NCI-H2029 (cell line): ENCODE data around the gene EPHB1.
"Not testable (repeated sequence)": the region's sequence is repeated elsewhere in the genome, so short reads cannot be mapped to it uniquely, and the experiment has no call there.

Experiments
- DNase-seq: peaks from one replicate; lab custom pipeline; 2025; lab: John Stamatoyannopoulos, UW

The EPHB1 gene

DNA sequence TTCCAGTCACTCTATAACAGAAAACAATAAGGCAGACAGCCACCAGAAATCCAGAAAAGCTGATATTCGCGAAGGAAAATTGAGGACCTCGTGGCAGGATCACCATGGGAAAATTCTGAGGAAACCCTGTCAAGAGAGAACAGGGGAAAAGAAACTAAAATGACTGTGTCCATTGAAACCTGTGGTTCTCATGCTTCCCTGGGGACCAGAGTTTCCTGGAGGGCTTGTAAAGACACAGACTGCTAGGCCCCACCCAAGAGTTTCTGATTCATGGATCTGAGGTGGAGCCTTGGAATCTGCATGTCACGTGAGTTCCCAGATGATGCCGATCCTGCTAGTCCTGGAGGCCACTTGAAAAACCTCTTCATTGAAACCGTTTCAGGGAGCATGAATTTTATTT is 420.5 kb downstream of the EPHB1 start:
- DNase-seq = no peak

DNA sequence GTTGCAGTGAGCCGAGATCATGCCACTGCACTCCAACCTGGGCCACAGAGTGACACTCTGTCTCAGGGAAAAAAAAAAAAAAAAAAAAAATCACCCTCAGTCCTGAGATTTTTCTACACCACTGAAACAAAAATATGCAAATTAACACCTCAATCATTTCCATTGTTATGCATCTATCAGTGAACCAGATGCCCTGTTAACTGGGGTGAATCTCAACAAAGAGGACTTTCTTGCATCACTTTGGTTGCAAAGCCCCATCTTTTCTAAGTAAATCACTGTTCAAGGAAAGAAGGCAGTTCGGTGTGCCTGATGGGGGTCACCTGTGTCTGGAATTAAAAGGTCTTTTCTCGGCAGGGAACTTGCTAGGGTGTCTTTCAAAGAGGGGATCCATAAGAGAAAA is 421.6 kb downstream of the EPHB1 start:
- DNase-seq = no peak

DNA sequence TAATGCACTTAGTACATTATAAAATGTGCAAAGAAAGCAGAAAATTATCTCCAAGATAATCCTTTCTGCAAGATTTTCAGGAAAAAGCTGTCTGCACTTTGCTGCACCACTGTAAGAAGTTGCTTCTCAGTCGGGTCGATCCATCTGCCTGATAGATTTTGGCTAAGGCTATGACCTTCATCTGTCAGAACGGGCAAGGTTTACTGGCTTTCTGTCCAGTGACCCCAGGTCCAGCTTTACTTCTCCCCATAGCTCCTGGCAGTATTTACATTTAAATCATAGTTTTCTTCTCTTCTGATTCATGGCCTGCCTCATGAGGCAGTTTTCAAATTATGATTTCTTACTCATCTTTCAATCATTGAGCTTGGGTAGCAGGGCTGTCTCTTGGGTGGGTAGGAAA is 422.7 kb downstream of the EPHB1 start:
- no peak for DNase-seq

DNA sequence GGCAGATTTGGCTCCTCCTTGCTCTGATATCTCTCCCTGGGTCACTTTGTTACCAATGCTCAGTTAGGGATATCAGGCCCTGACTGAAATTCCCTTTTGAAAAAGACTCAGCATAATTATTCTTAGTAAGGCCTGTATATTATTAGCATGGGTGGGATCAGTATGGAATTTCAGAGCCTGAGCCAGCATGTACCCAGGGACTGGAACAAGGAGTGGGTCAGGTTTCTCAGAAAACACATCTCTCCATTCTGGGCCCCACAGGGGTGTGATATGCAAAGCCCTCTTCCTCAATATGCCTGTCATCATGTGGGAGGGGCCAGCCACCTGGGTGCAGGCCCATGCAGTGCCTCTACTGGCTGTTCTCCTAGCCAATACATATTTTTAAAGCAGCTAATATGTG is 423.2 kb downstream of the EPHB1 start:
- DNase-seq = no peak

DNA sequence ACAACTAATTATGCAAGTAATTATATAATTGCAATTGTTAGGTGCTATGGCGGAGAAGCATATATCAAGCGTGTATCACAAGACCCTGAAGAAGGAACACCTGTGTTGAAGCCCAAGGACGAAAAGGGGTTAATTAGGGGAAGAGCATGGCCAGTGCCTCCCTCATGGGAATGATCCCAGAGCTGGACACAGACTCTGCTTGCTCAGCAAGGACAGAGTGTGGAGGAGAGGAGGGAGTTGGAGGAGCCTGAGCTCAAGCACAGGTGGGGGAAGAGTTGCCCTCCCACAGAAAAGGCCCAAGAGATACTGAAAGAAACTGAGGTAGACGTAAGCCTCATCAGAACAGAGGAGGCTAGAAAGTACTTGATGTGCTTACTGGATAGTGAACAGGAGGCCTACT is 423.7 kb downstream of the EPHB1 start:
- no peak for DNase-seq

DNA sequence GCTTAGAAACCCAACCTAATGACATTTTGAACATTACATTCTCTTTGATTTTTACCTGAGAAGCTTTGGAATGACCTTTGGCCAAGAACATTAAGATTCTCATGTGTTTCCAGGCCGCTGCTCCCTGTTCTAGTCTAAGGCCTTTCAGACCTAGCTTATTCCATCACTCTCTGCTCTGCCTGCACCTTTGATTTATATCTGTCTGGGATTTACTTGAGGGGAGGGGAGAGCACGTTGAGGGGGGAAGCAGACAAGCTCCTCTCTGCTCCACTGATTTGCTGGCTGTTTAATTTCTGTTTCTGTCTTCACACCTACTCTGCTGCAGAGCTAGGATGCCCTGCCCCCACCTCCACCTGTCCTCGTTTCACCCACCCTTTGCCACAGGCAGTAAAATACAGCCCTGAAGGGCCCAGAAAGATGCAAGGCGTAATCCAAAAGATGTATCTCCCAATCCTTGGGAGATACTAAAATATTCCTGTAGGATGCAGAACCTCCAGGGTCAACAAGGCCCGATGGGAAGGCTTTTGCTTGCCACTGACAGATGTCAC is 429.8 kb downstream of the EPHB1 start:
- no peak for DNase-seq

DNA sequence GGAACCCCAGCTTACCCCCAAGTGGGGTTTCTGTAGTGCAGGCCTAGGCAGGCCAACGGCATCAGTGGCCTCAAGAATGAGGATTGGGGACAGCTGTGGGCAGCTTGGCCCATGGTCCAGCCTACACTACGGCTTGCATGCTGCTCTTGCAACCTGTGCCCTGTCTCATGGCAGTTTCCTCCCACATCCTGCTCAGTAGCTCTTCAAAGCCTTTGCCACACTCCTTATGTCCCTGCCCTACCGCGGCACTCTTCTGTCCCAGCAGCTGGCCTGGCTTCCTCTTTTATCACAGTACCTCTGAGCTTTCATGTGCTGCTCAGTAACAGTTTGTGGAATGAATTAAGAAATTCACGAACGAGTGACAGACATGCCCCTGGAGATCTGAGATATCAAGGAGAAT is 431.0 kb downstream of the EPHB1 start:
- no peak for DNase-seq

DNA sequence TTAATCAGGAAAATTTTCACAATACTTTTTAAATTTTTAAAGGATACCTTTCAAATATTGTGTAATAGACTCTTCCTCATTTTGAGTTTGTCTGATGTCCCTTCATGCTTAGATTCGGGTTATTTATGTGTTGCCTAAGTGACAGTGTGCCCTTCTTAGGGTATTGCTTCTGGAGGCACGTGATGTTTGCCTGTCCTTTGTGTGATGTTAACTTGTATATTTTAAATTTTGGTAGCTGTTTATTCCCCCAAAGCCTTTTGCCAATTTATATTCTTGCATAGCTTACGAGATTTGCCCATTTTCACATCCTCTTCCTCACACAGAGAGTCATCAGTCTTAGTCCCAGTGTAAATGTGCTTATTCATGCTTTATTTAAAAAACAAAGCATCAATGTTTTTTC is 433.1 kb downstream of the EPHB1 start:
- DNase-seq = no peak

DNA sequence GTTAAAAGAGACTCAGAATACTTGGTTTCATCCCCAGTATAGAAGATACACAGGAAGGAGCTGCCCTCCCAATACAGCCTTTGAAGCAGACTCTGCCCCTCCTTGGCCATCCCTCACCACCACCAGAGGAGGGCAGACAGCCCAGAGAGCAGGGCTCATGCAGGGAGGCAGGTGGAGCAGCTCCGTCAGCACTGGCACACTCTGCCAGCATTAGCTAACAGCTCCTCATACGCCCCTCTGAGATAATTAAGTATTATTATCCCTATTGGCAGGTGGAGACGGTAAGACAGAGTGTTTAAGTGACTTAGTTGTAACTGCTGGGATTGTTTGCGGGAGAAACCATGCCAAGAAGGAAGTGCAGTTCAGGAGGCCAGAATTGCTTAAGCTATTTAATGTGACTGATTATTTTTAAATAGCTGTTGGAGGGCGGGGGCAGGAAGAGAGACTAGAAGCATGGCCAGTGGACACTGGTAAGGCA is 434.0 kb downstream of the EPHB1 start:
- DNase-seq = peak; percentile 92

DNA sequence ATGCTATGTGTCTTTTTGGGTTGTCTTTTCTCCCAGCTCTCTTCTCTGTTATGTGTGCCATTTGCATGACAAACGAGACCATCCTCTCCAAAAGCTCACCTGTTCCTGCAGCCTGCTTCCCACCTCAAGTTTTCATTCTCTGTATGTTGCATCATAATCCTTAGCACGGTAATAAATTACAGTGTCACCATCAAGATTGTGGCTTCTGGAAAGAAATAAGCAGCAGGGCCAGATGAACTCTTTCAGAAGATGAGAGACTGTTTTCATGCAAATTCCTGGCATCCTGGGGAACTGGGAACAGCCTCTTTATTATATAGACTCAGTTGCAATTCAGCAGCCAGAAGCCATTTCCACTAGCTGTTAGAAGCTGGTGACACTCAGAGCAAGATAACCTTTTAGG is 436.7 kb downstream of the EPHB1 start:
- DNase-seq = no peak

DNA sequence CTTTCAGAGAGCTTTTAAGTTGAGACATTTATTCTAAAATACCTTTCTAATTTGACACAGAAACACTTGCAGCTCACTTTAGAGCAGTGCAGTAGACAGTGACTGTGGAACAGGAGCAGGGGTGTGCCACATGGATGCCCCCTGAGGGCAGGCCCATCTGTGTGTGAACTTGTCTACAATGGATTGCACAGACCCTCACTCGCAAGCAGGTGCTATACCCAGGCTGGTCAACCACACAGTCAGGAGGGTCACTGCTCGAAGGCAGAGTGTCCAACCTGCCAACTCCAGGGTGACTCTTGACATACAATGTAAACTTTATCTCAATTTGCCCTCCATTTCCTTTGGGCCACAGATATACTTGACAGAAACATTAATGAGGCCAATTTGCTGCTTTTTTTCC is 437.2 kb downstream of the EPHB1 start:
- DNase-seq = no peak

DNA sequence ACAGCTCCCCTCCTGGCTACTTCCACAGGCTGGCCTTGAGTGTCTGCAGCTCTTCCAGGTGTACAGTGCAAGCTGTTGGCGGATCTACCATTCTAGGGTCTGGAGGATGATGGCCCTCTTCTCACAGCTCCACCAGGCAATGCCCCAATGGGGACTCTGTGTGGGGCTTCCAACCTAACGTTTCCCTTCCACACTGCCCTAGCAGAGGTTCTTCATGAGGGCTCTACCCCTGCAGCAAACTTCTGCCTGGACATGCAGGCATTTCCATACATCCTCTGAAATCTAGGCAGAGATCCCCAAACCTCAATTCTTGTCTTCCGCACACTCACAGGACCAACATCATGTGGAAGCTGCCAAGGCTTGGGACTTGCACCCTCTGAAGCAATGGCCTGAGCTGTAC is 438.4 kb downstream of the EPHB1 start:
- DNase-seq = not testable (repeated sequence)

DNA sequence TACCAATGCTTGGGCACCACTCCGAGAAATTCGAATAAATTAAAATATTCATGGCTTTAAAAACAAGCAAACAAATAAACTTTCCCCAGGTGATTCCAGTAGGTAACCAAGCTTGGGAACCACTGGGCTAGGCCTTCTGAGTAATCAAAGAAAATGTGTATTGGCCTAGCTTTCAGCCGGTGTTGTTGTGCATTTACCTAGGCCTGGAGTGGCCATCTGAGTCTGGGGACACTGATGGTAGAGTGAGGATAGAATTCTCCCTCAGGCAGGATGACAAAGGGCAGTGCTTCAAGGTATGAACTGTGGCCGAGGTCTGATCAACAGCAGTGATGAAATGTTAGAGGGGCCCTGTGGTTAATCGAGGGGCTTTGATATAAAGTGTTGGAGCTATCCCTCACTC is 440.5 kb downstream of the EPHB1 start:
- no peak for DNase-seq

DNA sequence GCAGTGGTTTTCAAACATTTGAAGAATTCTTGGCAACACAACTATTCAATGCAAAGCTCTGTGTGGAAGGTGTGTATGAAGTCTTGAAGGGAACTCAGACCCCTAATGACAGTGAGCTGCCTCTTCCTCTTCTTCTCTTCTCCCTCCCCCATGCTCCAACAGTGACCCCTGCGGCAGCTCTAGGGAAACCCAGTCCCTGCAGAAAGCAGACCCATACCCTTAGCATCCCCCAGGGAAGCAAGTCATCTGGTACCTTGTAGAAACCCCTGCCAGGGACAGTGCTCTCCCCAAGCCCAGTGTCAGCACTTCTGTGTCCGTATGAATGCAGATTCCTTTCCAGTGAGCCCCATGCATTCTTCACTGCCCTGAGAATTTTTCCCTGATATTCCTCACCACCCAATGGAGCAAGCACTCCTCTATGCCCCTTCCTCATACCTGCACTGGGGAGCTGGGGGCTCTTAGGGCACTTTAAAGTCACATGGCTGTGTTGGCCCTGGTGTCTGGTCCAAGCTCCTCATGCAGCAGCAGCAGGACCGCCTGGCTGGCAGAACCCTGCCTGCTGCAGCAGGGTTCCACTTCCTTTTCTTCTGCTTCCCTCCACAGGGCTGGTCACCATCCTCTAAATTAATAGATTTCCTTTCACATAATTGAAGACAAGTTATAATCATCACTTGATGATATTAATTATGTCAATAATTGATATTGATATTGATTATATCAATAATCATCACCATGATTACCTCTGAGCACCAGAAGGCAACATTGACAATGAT is 442.5 kb downstream of the EPHB1 start:
- DNase-seq = no peak

DNA sequence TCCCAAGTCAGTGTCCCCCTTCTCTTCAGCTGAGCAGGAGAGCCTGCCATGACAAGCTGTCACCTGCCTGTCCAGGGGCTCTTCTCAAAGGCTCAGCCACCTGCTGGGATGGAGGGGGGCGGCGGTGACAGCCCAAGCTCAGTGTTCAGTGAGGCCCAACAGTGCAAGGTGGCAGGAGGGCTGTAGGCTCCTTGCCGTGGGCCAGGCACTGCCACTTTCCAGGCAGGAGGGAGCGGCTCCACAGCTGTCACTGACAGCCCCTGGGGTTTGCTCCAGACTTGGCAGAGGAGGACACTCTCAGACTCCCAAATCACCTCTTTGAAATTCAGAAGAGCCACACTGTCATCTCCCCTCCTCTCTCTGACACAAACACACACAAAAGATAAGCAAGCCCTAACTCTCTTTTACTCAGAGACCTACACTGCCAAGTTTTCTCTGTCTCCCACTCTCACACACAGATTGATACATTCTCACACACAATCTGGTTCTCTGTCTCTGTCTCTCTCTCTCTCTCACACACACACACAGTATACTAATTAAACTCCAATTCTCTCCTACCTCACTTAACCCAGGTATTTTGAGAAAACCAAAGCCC is 443.3 kb downstream of the EPHB1 start:
- DNase-seq = no peak

DNA sequence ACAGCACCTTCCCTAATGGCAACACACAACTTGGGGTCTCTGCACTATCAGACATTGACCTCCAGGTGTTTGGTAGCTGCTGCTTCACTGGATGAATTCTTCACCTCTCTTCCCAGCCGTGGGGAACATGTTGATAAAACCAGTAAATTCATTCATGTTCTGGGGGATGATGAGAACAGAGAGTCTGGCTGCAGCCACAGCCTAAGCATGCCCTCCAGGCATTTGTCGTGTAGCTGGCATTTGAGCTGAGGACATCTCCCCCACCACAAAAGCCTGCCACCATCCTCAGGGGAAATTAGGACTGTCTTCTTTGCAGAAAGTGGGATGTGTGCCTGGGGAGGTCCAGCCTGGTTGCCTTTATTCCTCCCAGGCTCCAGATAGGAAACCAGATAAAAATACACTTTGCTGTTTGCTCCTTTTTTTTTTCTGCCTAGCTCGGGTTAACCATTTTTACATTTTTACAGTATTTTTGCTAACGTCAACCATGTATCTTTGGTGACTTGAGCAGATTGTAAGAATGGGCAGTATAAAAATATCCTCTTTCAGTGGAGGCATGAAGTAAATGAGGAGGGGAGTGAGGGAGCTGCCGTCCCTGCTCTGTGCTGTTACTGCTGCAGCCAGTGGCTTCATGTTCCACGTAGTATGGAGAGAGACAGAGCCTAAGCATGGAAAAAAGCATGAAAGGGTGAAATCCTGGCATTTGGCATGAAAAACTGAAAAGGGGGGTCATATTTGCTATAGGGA is 444.0 kb downstream of the EPHB1 start:
- no peak for DNase-seq

DNA sequence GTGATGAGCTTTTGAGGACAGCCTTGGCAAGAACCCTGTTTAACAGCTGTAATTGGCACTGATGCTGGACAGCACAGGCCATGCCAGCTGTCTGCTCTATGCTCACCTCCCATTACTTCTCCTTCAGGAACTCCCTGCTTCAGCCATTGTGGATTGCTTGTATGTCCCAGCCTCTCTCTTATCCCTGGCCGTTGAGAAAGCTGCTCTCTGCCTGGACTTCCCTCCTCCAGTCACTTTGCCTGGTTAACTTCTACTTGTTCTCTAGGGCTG is 444.5 kb downstream of the EPHB1 start:
- DNase-seq = peak; percentile 29

DNA sequence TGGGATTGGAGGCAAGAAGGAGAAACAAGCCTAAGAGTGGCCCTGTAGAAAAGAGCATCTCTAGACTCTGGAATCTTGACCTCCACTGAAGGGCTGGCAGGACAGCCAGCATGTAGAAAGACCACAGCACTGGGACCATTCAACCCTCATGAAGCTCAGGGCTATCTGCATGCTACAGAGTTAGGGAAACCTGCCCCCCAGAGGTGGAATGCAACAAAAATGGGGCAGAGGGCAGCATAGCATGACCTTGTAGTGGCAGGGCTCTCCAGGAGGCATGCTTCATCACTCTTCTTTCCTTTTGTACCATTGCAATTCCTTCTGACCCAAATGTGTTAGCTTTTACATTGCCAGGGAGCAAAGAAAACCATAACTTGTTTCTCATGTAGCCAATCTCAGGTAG is 445.4 kb downstream of the EPHB1 start:
- DNase-seq = no peak

DNA sequence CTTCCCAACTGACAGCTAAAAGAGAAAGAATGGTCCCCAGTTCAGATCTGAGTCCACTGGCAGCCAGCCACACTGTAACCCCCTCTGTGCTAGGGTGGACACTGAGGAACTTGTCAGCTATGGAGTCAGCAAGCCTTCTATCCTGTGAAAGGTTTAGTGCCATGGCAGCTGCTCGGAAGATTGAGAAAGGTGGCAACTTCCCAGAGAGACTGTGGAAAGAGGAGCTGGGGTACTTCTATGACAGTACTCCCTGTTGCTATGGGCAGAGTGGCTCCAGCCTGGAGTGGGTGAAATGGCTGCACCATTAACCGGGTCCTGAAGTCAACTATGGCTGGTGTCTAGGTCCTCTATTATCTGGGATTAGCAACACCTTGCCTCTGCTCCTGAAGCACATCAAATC is 447.2 kb downstream of the EPHB1 start:
- no peak for DNase-seq

DNA sequence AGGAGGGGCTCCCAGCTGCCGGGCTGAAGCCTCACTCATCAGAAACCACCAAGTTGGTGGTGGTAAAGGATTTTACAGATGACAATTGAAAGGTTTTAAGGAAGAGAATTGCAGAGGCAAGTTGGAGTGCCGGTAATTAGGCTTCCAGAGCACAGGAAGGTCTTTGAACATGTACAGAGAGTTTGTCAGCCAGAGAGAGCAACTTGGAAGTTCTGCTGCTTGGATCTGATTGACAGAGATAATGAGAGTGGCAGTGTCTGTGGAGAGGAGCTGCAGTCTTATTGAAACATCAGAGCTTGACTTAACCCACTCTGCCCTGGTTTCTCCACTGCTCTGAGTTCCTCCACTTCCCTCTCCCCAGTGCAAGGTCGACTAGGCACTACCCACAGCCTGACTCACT is 448.6 kb downstream of the EPHB1 start:
- DNase-seq = no peak

DNA sequence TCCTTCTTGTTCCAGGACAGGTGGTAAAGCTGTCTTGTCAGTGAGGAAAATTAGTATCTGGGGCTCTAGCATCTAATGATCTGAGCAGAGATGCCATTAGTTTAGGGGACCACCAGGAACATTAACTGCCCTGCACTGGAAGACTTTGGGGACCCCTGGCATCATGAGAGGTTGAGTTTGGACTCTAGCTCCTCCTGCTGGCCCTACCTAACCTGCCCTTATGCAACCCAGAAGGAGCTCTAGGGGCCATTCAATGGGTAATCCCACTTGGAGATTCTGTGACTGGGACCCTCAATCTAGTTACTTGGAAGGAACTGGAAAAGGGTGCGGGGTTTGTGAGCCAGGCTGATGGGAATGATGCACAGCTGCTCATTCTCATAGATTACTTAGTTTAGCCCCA is 451.0 kb downstream of the EPHB1 start:
- DNase-seq = no peak

DNA sequence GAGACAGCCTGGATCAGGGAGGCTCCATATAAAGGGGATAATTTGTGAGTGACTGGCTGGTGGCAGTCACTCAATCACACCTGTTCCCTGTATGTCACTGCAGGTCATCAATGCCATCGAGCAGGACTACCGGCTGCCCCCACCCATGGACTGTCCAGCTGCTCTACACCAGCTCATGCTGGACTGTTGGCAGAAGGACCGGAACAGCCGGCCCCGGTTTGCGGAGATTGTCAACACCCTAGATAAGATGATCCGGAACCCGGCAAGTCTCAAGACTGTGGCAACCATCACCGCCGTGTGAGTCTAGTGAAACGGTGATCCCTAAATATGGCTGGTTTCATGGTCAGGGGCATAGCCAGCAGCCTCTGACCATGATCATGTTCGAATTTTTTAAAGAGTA is 453.2 kb downstream of the EPHB1 start:
- no peak for DNase-seq

DNA sequence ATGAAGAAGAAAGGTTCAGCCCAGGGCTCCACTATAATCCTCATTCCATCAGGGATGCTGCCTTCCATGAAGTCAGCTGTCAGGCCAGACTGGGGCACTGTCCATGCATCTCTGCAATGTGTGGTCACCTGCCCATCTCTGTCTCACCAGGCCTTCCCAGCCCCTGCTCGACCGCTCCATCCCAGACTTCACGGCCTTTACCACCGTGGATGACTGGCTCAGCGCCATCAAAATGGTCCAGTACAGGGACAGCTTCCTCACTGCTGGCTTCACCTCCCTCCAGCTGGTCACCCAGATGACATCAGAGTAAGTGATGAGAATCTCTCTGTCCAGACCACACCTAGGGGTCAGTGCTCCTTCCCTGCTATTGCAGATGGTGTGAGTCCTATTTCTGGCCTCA is 454.1 kb downstream of the EPHB1 start:
- no peak for DNase-seq
